T-cell (primary cell): ENCODE measurements around the gene CTDP1. TPM values are rescaled to one million over a fixed set of nuclear protein-coding genes. Genes with fewer than 3 reads are reported as not detected.

ENCODE experiments used
- ATAC-seq, 4 experiments: fragments of 200-7000 bp in 3 of 4; fragments of 150-1000 bp in 1 of 4; cut with Tn5 transposase; replicated peaks in 1 of 4; 1 replicate in 3 of 4; 2 replicates in 1 of 4; pipeline ENCODE4 v1.10.0; 2021; ENCODE audit warnings: moderate library complexity in 3 of 4, mild to moderate bottlenecking in 2 of 4, moderate number of reproducible peaks in 1 of 4
- CTCF ChIA-PET, 2 donors: fragments of 300-600 bp; sonication (Branson Sonifier 250); formaldehyde crosslinking; loops; one replicate each; lab custom pipeline; 2022; ENCODE audit warnings: antibody characterized with exemption in 2 of 2; lab: Charles Lee
- POLR2A ChIA-PET, 2 donors: fragments of 300-600 bp; sonication (Branson Sonifier 250); formaldehyde crosslinking; loops; one replicate each; lab custom pipeline; 2022; ENCODE audit warnings: antibody characterized with exemption in 2 of 2; lab: Charles Lee
- DNase-seq, 35 experiments: peaks; one replicate each; pipeline versions ENCODE4 v3.0.0 to v3.0.0-alpha.2; 2013 to 2023
- H3K27ac ChIP-seq: one replicate; pipeline ENCODE4 v1.5.1; 2013; ENCODE audit warnings: low read length
- H3K27me3 ChIP-seq, 2 experiments: replicated peaks in 1 of 2; 1 replicate in 1 of 2; 2 replicates in 1 of 2; pipeline versions ENCODE4 v1.6.1 to v1.7.0; 2013; ENCODE audit warnings: low read length in 1 of 2, mixed read lengths in 1 of 2; ENCODE audit not compliant: control insufficient read depth in 2 of 2, insufficient read depth in 2 of 2; ENCODE audit errors: extremely low read depth in 1 of 2
- H3K36me3 ChIP-seq, 2 donors: 1 replicate in 1 of 2; 2 replicates in 1 of 2; pipeline versions ENCODE4 v1.6.1 to v1.7.0; 2013; ENCODE audit warnings: low read length in 1 of 2; ENCODE audit not compliant: control insufficient read depth in 2 of 2, insufficient read depth in 1 of 2; ENCODE audit errors: extremely low read depth in 1 of 2
- H3K4me1 ChIP-seq, 2 experiments: 1 replicate in 1 of 2; 2 replicates in 1 of 2; pipeline versions ENCODE4 v1.6.1 to v1.7.0; 2013; ENCODE audit warnings: low read length in 2 of 2, mixed read lengths in 1 of 2; ENCODE audit not compliant: insufficient read depth in 2 of 2, control insufficient read depth in 1 of 2; ENCODE audit errors: extremely low read depth in 1 of 2
- H3K4me3 ChIP-seq, 2 donors: 1 replicate in 1 of 2; 2 replicates in 1 of 2; pipeline versions ENCODE4 v1.5.1 to v1.7.0; 2013; ENCODE audit warnings: mild to moderate bottlenecking in 2 of 2, low read length in 1 of 2, moderate library complexity in 1 of 2; ENCODE audit not compliant: control insufficient read depth in 1 of 2; ENCODE audit errors: extremely low read depth in 1 of 2
- H3K9me3 ChIP-seq: 2 replicates; pipeline ENCODE4 v1.7.0; 2013
- H3K27ac Mint-ChIP-seq, 2 donors: one replicate each; pipeline ENCODE4 v1.8.0; 2020 to 2021; ENCODE audit warnings: mild to moderate bottlenecking in 2 of 2, mixed read lengths in 2 of 2
- H3K27me3 Mint-ChIP-seq, 2 donors: one replicate each; pipeline ENCODE4 v1.8.0; 2021 to 2022; ENCODE audit warnings: mixed read lengths in 2 of 2
- H3K36me3 Mint-ChIP-seq: one replicate; pipeline ENCODE4 v1.8.0; 2021; ENCODE audit warnings: mixed read lengths
- H3K4me1 Mint-ChIP-seq, 3 donors: one replicate each; pipeline ENCODE4 v1.8.0; 2020 to 2022; ENCODE audit warnings: mixed read lengths in 3 of 3, mild to moderate bottlenecking in 1 of 3
- H3K4me3 Mint-ChIP-seq, 3 donors: one replicate each; pipeline ENCODE4 v1.8.0; 2020 to 2022; ENCODE audit warnings: mild to moderate bottlenecking in 3 of 3, mixed read lengths in 3 of 3, moderate library complexity in 3 of 3
- H3K9me3 Mint-ChIP-seq, 3 donors: one replicate each; pipeline ENCODE4 v1.8.0; 2020 to 2022; ENCODE audit warnings: mixed read lengths in 3 of 3
- WGBS: methylation state at CpG from one replicate; pipeline ENCODE4 v1.1.5; 2013; ENCODE audit warnings: missing lambda C conversion rate; ENCODE audit not compliant: insufficient coverage; 5-methylcytosine and 5-hydroxymethylcytosine counted together
- total RNA-seq, 35 experiments: library from RNA in 6 of 35; stranded (reverse) in 6 of 35; fragments of 120-200 nt in 1 of 35; gene quantifications; one replicate each; pipeline versions ENCODE4 v1.2.1 to v1.2.4 and lab custom pipeline; 2013 to 2026

Gene CTDP1
- total RNA-seq, 5 donors from 2014 or later (not counting 1 experiment from before 2014, with no cell fraction given) = 46.3 to 78.0 (median 49.4) TPM

DNA sequence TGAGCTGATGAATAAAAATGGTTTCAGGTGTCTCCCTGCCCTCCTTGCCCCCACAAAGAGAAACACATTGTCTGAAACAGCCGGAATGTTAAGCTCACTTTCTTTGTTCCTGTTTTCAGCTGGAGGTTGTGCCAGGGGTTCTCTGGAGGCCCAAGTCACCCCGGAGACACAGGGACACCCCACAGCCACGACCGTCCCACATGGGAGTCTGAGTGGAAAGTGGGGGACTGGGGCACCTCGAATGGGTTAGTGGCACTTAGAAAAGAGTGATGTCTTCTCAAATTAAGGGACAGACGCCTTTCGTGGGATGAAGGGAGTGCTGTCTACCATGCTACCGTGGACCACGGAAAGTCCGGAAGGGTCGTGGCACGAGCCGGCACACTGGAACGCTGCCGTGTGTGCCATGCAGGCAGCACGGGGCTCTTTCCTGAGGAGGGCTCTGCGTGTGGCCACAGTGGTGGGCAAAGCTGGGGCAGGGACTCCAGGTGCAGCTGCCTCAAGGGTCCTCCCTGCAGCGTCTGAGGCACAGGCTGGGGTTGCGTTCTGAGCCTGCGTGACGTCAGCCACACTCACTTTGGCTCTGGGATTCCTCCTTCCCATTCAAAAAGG, 39.4 kb upstream of the CTDP1 start:
- no peak overlapping the region for H3K4me3 Mint-ChIP-seq
- CTCF ChIA-PET = no interaction called here

DNA sequence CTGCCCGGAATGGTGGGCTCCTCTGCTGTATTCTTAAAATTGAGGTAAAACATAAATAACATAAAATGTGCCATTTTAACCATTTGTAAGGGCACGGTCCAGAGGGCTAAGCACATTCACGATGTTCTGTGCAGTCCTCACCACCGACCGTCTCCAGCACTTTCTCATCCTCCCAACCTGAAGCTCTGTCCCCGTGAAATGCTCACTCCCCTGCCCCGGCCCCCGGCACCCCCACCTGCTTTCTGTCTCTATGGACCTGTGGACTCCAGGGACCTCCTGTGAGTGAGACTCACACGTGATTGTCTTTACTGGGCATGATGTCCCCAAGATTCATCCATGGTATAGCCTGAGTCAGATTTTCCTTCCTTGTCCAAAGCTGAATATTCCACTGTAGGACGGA, 38.7 kb upstream of the CTDP1 start:
- ATAC-seq (no peak), DNase-seq (no peak)
- H3K27ac ChIP-seq = no peak overlapping the region
- no peak overlapping the region for H3K4me3 ChIP-seq
- Mint-ChIP-seq H3K27me3 (peaks cover 12 to 15% of the 10 kb centered on the region in 2 donors), H3K4me3 (no peak overlapping the region), H3K9me3 (no peaks in the 10 kb centered on the region), H3K27ac (no peak overlapping the region), H3K36me3 (no peaks in the 10 kb centered on the region), H3K4me1 (peaks cover 0 to 11% (median 10%) of the 10 kb centered on the region in 3 donors)
- CTCF ChIA-PET = no interaction called here
- peaks cover 2 to 35% of the 10 kb centered on the region in 2 experiments for H3K27me3 ChIP-seq
- H3K4me1 ChIP-seq = peaks cover 0 to 14% of the 10 kb centered on the region in 2 experiments
- H3K9me3 ChIP-seq = no peaks in the 10 kb centered on the region
- no peaks in the 10 kb centered on the region for H3K36me3 ChIP-seq
- POLR2A ChIA-PET = no interaction called here
- WGBS = 86% methylated on average over 5 of the region's 10 CpGs

More for the DNA sequence above, 39.4 kb upstream of the CTDP1 start:
- no peaks in the 10 kb centered on the region for H3K36me3 Mint-ChIP-seq
- H3K27ac Mint-ChIP-seq = no peak overlapping the region
- H3K4me3 ChIP-seq = no peak overlapping the region
- H3K36me3 ChIP-seq = no peaks in the 10 kb centered on the region
- ATAC-seq (no peak), DNase-seq (no peak)
- POLR2A ChIA-PET = no interaction called here
- H3K27me3 Mint-ChIP-seq = peaks cover 12 to 15% of the 10 kb centered on the region in 2 donors
- WGBS = 83% methylated on average over 18 of the region's 21 CpGs
- H3K27ac ChIP-seq = no peak overlapping the region
- peaks cover 0 to 11% (median 7%) of the 10 kb centered on the region in 3 donors for H3K4me1 Mint-ChIP-seq
- H3K27me3 ChIP-seq = peaks cover 2 to 32% of the 10 kb centered on the region in 2 experiments
- H3K9me3 Mint-ChIP-seq = no peaks in the 10 kb centered on the region
- peaks cover 0 to 14% of the 10 kb centered on the region in 2 experiments for H3K4me1 ChIP-seq
- no peaks in the 10 kb centered on the region for H3K9me3 ChIP-seq

DNA sequence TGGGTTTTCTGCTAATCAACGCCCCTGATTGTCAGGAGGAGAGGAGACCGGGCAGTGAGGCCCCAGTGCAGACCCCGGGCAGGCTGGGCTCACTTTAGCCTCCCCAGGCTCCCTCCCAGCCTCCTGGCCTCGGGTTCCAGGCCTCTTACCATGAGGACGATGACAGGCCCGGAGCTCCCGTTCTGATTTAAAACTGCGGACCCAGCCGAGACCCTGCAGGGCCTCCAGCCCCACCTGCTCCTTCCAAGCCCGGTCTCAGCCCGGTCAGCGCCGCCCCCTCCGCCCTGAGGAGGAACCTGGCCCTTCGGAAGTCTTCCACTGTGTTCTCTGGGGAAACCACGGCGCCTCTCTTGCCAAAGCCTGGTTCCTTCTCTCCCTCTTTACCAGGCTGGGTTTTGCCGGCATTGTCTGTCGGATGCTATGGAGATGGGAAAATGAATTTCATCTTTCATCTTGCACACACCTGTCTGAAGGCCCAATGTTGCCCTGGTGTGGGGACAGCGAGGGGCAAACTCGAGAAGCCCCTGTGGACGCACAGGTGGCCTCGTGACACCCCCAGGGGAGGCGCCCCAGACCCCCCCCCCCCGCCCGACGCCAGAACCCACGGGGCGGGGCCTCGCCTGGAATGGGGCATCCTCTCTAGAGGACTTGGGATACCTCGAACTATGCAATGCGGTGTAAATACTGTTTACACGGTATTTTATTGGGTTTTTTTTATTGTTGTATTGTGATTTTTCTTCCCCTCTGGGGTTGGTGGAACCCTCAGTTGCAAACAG, 37.7 kb upstream of the CTDP1 start:
- H3K36me3 Mint-ChIP-seq = no peaks in the 10 kb centered on the region
- 88% methylated on average over 24 of the region's 33 CpGs for WGBS
- peaks cover 2 to 35% of the 10 kb centered on the region in 2 experiments for H3K27me3 ChIP-seq
- ATAC-seq (no peak), DNase-seq (no peak)
- no peaks in the 10 kb centered on the region for H3K9me3 Mint-ChIP-seq
- H3K9me3 ChIP-seq = no peaks in the 10 kb centered on the region
- peaks cover 0 to 11% (median 10%) of the 10 kb centered on the region in 3 donors for H3K4me1 Mint-ChIP-seq
- H3K36me3 ChIP-seq = no peaks in the 10 kb centered on the region
- H3K27ac ChIP-seq = no peak overlapping the region
- no peak overlapping the region for H3K4me3 Mint-ChIP-seq
- H3K4me3 ChIP-seq = no peak overlapping the region
- peaks cover 0 to 14% of the 10 kb centered on the region in 2 experiments for H3K4me1 ChIP-seq
- POLR2A ChIA-PET = no interaction called here
- peaks cover 10 to 15% of the 10 kb centered on the region in 2 donors for H3K27me3 Mint-ChIP-seq
- H3K27ac Mint-ChIP-seq = no peak overlapping the region
- CTCF ChIA-PET = interaction anchor here (1.2 to 1.8 kb wide), 2 partner anchors 261 to 263 kb away, joined by 4 to 8 read pairs; no protein-coding TSS in a partner anchor

DNA sequence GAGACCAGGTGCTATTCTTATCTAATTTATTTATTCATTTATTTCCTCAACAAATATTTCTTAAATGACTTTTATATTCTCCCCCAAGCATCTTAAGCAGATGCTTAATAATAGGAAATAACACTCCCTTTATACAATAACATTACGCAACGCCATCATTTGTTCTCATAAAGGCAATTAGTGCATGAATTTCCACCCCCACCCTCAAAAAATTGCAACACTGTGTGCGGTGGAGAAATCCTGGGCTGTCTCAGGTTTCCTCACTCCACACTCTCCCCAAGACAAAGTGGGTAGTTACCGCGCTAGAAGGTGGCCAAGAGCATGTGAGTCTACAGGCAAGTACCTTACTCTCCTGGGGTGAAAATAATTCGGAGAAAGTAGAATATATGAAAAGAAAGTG, 37.0 kb upstream of the CTDP1 start:
- Histone ChIP-seq H3K27ac (no peak overlapping the region), H3K36me3 (no peaks in the 10 kb centered on the region), H3K4me3 (no peak overlapping the region), H3K27me3 (peaks cover 0 to 35% of the 10 kb centered on the region in 2 experiments), H3K4me1 (peaks cover 0 to 14% of the 10 kb centered on the region in 2 experiments), H3K9me3 (no peaks in the 10 kb centered on the region)
- Mint-ChIP-seq H3K27me3 (peaks cover 7 to 15% of the 10 kb centered on the region in 2 donors), H3K4me3 (no peak overlapping the region), H3K27ac (no peak overlapping the region), H3K4me1 (peaks cover 0 to 11% (median 10%) of the 10 kb centered on the region in 3 donors), H3K36me3 (no peaks in the 10 kb centered on the region), H3K9me3 (no peaks in the 10 kb centered on the region)
- ATAC-seq = no peak
- 95% methylated on average over 3 of the region's 6 CpGs for WGBS
- ChIA-PET CTCF (interaction anchor here (0.6 to 1.8 kb wide), 6 partner anchors 262 to 770 kb away, joined by 3 to 8 read pairs (median 4); no protein-coding TSS in a partner anchor), POLR2A (no interaction called here)
- DNase-seq = no peak

DNA sequence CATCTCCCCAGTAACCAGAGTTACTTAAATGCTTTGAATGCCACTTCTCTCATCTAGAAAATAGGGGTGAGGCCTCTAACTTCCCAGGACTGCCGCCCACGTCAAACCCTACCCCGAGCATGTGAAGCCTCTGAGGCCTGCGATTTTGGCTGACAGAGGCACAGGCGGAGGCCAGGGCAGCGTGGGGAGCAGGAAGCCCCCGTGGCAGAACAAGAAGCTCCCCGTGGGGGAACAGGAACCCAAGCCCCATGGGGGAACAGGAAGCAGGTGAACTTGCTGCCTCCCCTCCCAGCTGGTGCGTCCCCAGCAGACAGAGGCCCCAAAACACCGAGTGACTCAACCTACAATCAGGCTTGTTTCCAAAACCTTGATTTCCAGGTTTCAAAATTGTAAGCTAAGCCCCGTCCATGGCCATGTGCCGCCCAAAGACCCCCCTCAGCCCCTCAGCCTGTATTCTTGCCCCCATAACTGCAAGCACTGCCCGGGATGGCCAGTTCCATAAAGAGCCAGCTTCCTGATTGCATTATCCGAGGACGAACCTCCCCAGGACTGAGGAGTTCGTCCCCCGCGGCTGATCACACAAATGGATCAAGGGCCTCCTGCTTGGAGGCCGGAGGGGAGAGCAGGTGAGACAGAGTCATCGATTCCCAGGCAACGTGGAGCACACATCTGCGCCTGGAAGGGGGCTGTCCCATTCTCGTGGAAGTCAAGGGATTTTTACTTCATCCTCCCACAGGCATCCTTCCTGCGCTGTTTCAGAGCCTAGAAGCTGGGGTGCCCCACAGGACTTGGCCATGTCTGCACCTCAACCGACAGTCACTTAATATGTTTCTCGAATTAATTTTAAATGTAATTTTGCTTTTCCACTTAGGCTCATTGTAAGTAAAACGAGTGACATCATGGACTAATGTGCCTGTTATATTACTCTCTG, 36.3 kb upstream of the CTDP1 start:
- ChIA-PET CTCF (interaction anchor here (0.6 to 1.8 kb wide), 6 partner anchors 262 to 770 kb away, joined by 3 to 8 read pairs (median 4); no protein-coding TSS in a partner anchor), POLR2A (no interaction called here)
- Histone ChIP-seq H3K9me3 (no peaks in the 10 kb centered on the region), H3K36me3 (no peaks in the 10 kb centered on the region), H3K4me3 (no peak overlapping the region), H3K4me1 (peaks cover 0 to 14% of the 10 kb centered on the region in 2 experiments), H3K27me3 (peaks cover 0 to 35% of the 10 kb centered on the region in 2 experiments), H3K27ac (no peak overlapping the region)
- Mint-ChIP-seq H3K36me3 (no peaks in the 10 kb centered on the region), H3K27ac (no peak overlapping the region), H3K9me3 (no peaks in the 10 kb centered on the region), H3K4me1 (peaks cover 0 to 11% (median 10%) of the 10 kb centered on the region in 3 donors), H3K4me3 (no peak overlapping the region), H3K27me3 (peaks cover 7 to 15% of the 10 kb centered on the region in 2 donors)
- WGBS = 66% methylated on average over 23 of the region's 27 CpGs
- DNase-seq = peak in 12 of 35 experiments; percentile 7 to 39 (median 13)
- ATAC-seq = peak in 3 of 4 experiments; percentile 25 to 45 (median 44)
